Panc1 (cell line): ENCODE measurements around the gene TRIM17. TPM values are rescaled to one million over a fixed set of nuclear protein-coding genes. Genes with fewer than 3 reads are reported as not detected.

Source experiments
- ATAC-seq: fragments of 200-7000 bp; cut with Tn5 transposase; 2 replicates; pipeline ENCODE4 v1.9.1; 2020; ENCODE audit warnings: mild to moderate bottlenecking, moderate library complexity
- BruUV-seq: library from RNA; stranded (reverse); fragments of 400-500 nt; replicated peaks from 2 replicates; lab custom pipeline; 2021; lab: Mats Ljungman, UMichigan
- CTCF ChIA-PET: fragments of 300-600 bp; sonication (Branson Sonifier 250); formaldehyde crosslinking; loops from one replicate; lab custom pipeline; 2022; ENCODE audit warnings: antibody characterized with exemption; lab: Charles Lee
- POLR2A ChIA-PET: fragments of 300-600 bp; sonication (Branson Sonifier 250); formaldehyde crosslinking; loops from one replicate; lab custom pipeline; 2022; ENCODE audit warnings: antibody characterized with exemption; lab: Charles Lee
- DNase-seq: peaks from one replicate; pipeline ENCODE4 v3.0.0-alpha.2; 2010; ENCODE audit warnings: low read depth, low spot score
- H3K27ac ChIP-seq: 2 replicates; pipeline ENCODE4 v1.5.1; 2011; ENCODE audit warnings: mild to moderate bottlenecking, low read length, inconsistent platforms
- H3K27me3 ChIP-seq: fragments of 200-500 bp; sonication (Bioruptor generic); 2 replicates; pipeline ENCODE4 v1.6.0; 2014; ENCODE audit warnings: low read length, inconsistent platforms; ENCODE audit not compliant: control insufficient read depth, insufficient read depth
- H3K36me3 ChIP-seq: fragments of 200-500 bp; sonication (Bioruptor generic); 2 replicates; pipeline ENCODE4 v1.5.1; 2014; ENCODE audit warnings: inconsistent platforms, mild to moderate bottlenecking, low read length, moderate library complexity; ENCODE audit not compliant: control insufficient read depth, insufficient read depth
- H3K4me1 ChIP-seq: 2 replicates; pipeline ENCODE4 v1.5.1; 2011; ENCODE audit warnings: inconsistent platforms, mild to moderate bottlenecking, low read length, moderate library complexity; ENCODE audit not compliant: control insufficient read depth, insufficient read depth
- H3K4me3 ChIP-seq, 2 experiments: 2 replicates each; pipeline ENCODE4 v1.5.1; 2011 to 2012; ENCODE audit warnings: low read depth in 2 of 2, low read length in 2 of 2, mild to moderate bottlenecking in 2 of 2, inconsistent platforms in 1 of 2, moderate library complexity in 1 of 2
- H3K9me3 ChIP-seq: fragments of 200-500 bp; sonication (Bioruptor generic); 2 replicates; pipeline ENCODE4 v1.5.1; 2014; ENCODE audit warnings: low read depth, mild to moderate bottlenecking, inconsistent platforms, low read length, moderate library complexity; ENCODE audit not compliant: control insufficient read depth, insufficient read depth
- POLR2AphosphoS5 ChIP-seq: IDR thresholded peaks from 2 replicates; pipeline ENCODE4 v1.6.1; 2012; ENCODE audit warnings: mild to moderate bottlenecking, low read depth, low read length, moderate library complexity
- REST ChIP-seq, 2 experiments: IDR thresholded peaks; 2 replicates each; pipeline ENCODE4 v1.6.1; 2011 to 2012; ENCODE audit warnings: low read depth in 2 of 2, control low read depth in 1 of 2, low read length in 1 of 2, mild to moderate bottlenecking in 1 of 2, moderate library complexity in 1 of 2; ENCODE audit not compliant: insufficient read depth in 1 of 2
- SIN3A ChIP-seq: IDR thresholded peaks from 2 replicates; pipeline ENCODE4 v1.6.1; 2012; ENCODE audit warnings: low read depth, mild to moderate bottlenecking, low read length, moderate library complexity, borderline replicate concordance; ENCODE audit not compliant: insufficient read depth
- TCF7L2 ChIP-seq: IDR thresholded peaks from 2 replicates; pipeline ENCODE4 v1.6.1; 2011; ENCODE audit warnings: mild to moderate bottlenecking, low read depth, low read length, inconsistent platforms
- in situ Hi-C: cut with HindIII; loops from 2 replicates; pipeline ENCODE4 v1.10.0; 2016; ENCODE audit warnings: low sequenced_read_pairs, low pct_unique_long_range_greater_than_20kb
- intact Hi-C: fragments of 100-400 bp; cut with micrococcal nuclease; formaldehyde crosslinking; loops from one replicate; pipeline ENCODE4 v1.10.0; 2022; ENCODE audit not compliant: unreplicated experiment
- total RNA-seq: library from RNA; stranded (reverse); gene quantifications from one replicate; pipeline ENCODE4 v1.2.1, GENCODE V29; 2021; ENCODE audit not compliant: unreplicated experiment
- TF ChIP-seq, protein P1 (sequence below): fragments of 450-650 bp; IDR thresholded peaks from 2 replicates; pipeline ENCODE4 v1.5.1; 2017; ENCODE audit warnings: mild to moderate bottlenecking

Gene TRIM17
- total RNA-seq, 1 experiment from 2014 or later: 1.2 TPM

DNA sequence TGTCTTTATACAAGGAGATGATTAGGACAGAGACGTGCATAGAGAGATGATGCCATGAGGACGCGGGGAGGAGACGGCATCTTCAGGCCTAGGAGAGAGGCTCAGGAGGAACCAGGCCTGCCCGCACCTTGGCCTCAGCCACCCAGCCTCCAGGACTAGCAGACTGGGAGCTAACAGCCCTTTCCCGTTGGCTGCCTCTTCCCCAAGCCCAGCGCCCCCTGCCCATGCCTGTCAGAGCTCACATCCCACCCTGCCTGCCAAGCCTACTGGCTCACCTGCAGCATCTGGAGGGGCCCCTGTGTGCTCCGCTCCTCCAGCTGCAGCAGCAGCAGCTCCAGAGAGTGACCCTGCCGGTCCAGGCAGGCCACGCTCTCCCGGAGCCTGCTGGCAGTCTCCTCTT, 6.0 kb downstream of the TRIM17 start:
- TF ChIP-seq TCF7L2 (no peak), REST (IDR thresholded peaks at IDR 0.05; ENCODE audit: insufficient read depth in 1 of 2, low read depth in 2 of 2, low read length in 1 of 2) (no peak), POLR2AphosphoS5 (no peak), SIN3A (no peak)
- TF ChIP-seq, protein P1, sequence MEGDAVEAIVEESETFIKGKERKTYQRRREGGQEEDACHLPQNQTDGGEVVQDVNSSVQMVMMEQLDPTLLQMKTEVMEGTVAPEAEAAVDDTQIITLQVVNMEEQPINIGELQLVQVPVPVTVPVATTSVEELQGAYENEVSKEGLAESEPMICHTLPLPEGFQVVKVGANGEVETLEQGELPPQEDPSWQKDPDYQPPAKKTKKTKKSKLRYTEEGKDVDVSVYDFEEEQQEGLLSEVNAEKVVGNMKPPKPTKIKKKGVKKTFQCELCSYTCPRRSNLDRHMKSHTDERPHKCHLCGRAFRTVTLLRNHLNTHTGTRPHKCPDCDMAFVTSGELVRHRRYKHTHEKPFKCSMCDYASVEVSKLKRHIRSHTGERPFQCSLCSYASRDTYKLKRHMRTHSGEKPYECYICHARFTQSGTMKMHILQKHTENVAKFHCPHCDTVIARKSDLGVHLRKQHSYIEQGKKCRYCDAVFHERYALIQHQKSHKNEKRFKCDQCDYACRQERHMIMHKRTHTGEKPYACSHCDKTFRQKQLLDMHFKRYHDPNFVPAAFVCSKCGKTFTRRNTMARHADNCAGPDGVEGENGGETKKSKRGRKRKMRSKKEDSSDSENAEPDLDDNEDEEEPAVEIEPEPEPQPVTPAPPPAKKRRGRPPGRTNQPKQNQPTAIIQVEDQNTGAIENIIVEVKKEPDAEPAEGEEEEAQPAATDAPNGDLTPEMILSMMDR: no peak
- peaks cover 9% of the 10 kb centered on the region; the same call in 1 of the 2 replicates for H3K4me1 ChIP-seq
- intact Hi-C loops: no loop called here
- H3K9me3 ChIP-seq: no peaks in the 10 kb centered on the region
- peaks cover 4% of the 10 kb centered on the region; the same call in 1 of the 2 replicates for H3K36me3 ChIP-seq
- no peak overlapping the region for H3K4me3 ChIP-seq
- ChIA-PET CTCF (no interaction called here), POLR2A (no interaction called here)
- DNase-seq (no peak), ATAC-seq (no peak)
- H3K27ac ChIP-seq: no peak overlapping the region
- BruUV-seq: no TSS peak
- no peaks in the 10 kb centered on the region for H3K27me3 ChIP-seq
- in situ Hi-C loops: no loop called here

DNA sequence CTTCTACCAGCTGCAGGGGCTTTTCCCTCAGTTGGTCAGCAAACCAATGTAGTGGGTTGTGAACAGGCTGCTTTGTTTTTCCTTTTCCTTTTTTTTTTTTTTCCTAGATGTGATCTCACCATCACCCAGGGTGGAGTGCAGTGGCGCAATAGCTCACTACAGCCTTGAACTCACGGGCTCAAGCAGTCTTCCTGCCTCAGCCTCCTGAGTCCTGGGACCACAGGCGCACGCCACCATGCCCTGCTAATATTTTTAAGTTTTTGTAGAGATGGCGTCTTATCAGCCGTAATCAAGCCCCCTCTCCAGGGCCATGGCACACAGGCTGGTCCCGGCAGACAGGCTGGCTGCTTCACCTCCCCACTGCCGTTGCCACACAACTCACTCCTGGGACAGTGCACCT, 6.6 kb downstream of the TRIM17 start:
- intact Hi-C loops (no loop called here), in situ Hi-C loops (no loop called here)
- no peak overlapping the region for H3K27ac ChIP-seq
- DNase-seq (no peak), ATAC-seq (no peak)
- H3K27me3 ChIP-seq: no peaks in the 10 kb centered on the region
- H3K4me1 ChIP-seq: peaks cover 10% of the 10 kb centered on the region
- peaks cover 4% of the 10 kb centered on the region; the same call in 1 of the 2 replicates for H3K36me3 ChIP-seq
- H3K4me3 ChIP-seq: no peak overlapping the region
- TF ChIP-seq SIN3A: no peak
- no peak for TF ChIP-seq TCF7L2
- TF ChIP-seq POLR2AphosphoS5: no peak
- no peaks in the 10 kb centered on the region for H3K9me3 ChIP-seq
- no TSS peak for BruUV-seq
- POLR2A ChIA-PET: no interaction called here
- CTCF ChIA-PET: no interaction called here
